ENCODE measurements around the gene CALU.

DNA sequence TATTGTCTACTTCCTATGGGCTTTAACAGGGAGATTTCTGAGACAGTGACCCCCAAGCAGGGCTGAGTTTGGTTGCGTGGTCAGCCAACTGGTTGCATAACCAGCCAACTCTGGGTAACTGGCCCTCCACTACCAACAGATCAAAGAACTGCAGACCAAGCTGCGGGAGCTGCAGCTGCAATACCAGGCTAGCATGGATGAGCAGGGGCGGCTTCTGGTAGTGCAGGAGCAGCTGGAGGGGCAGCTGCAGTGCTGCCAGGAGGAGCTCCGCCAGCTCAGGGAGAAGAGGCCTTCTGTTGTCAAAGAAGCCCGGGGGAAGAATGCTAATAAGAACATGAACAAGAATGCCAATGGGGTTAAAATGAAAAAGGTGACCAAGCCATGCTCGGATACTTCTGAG lies 75.3 kb downstream of the CALU start:
- TF ChIP-seq, protein P1, sequence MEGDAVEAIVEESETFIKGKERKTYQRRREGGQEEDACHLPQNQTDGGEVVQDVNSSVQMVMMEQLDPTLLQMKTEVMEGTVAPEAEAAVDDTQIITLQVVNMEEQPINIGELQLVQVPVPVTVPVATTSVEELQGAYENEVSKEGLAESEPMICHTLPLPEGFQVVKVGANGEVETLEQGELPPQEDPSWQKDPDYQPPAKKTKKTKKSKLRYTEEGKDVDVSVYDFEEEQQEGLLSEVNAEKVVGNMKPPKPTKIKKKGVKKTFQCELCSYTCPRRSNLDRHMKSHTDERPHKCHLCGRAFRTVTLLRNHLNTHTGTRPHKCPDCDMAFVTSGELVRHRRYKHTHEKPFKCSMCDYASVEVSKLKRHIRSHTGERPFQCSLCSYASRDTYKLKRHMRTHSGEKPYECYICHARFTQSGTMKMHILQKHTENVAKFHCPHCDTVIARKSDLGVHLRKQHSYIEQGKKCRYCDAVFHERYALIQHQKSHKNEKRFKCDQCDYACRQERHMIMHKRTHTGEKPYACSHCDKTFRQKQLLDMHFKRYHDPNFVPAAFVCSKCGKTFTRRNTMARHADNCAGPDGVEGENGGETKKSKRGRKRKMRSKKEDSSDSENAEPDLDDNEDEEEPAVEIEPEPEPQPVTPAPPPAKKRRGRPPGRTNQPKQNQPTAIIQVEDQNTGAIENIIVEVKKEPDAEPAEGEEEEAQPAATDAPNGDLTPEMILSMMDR (IDR thresholded peaks at IDR 0.05; ENCODE audit: low read depth, low read length), result no peak
- TF ChIP-seq, protein P2, sequence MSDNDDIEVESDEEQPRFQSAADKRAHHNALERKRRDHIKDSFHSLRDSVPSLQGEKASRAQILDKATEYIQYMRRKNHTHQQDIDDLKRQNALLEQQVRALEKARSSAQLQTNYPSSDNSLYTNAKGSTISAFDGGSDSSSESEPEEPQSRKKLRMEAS (IDR thresholded peaks at IDR 0.05; ENCODE audit: low read depth, low read length), result no peak
- no peak for TF ChIP-seq POLR2A (IDR thresholded peaks at IDR 0.05; ENCODE audit: extremely low read depth, insufficient read length)
